Vagina (tissue), 2 donors: ENCODE data around the gene LCMT1.

Experiments
- CTCF ChIP-seq, 3 experiments: fragments of 450-650 bp in 2 of 3; fragments of 200-600 bp in 1 of 3; sonication (generic) in 1 of 3; IDR thresholded peaks; one replicate each; pipeline ENCODE4 v1.5.1; 2017 to 2019; ENCODE audit warnings: antibody characterized with exemption in 3 of 3, mild to moderate bottlenecking in 2 of 3, moderate library complexity in 2 of 3
- POLR2A ChIP-seq, 2 donors: fragments of 450-650 bp; IDR thresholded peaks; one replicate each; pipeline ENCODE4 v1.6.1; 2017; ENCODE audit warnings: antibody characterized with exemption in 2 of 2, mild to moderate bottlenecking in 2 of 2, moderate library complexity in 2 of 2
- POLR2AphosphoS5 ChIP-seq, 2 donors: sonication (generic); formaldehyde crosslinking; IDR thresholded peaks; one replicate each; pipeline ENCODE4 v1.9.0; 2017; ENCODE audit warnings: antibody characterized with exemption in 2 of 2, mild to moderate bottlenecking in 2 of 2, low read depth in 1 of 2; ENCODE audit not compliant: insufficient read depth in 1 of 2

DNA sequence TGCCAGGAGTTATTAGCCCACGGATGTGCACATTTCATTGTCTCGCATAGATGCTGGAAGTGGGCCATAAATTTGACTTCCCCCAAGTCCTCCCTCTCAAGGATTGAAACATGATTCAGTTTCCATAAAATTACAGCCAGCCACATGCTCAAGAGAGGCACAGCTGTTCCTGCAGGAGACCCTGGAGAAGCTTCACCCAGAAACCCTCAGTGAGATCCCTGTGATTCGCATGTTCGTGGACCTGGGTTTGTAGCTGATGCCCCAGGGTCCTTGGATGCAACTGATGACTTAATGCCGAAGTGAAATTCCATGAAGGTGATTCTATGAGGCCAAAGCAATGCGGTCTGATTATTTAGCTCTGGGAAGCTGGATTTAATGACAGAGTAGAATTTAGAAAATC, 80.6 kb downstream of the LCMT1 start:
- TF ChIP-seq POLR2AphosphoS5 (IDR thresholded peaks at IDR 0.05; ENCODE audit: insufficient read depth in 1 of 2, low read depth in 1 of 2) (no peak), CTCF (IDR thresholded peaks at IDR 0.05) (no peak), POLR2A (IDR thresholded peaks at IDR 0.05) (no peak)
